GM23338 (cell line): ENCODE data around the gene LOXHD1. TPM values are rescaled to one million over a fixed set of nuclear protein-coding genes. Genes with fewer than 3 reads are reported as not detected.

Experiments
- ATAC-seq: fragments of 200-7000 bp; cut with Tn5 transposase; 3 replicates; pipeline ENCODE4 v1.9.1; 2020
- DNase-seq: peaks from one replicate; pipeline ENCODE4 v3.0.0-alpha.2; 2015; ENCODE audit warnings: low spot score
- H2AFZ ChIP-seq: fragments of 200-600 bp; sonication (generic); 2 replicates; pipeline ENCODE4 v1.8.0; 2016; ENCODE audit warnings: antibody characterized with exemption, mild to moderate bottlenecking, moderate library complexity
- H3F3A ChIP-seq: fragments of 200-600 bp; sonication (generic); replicated peaks from 2 replicates; pipeline ENCODE4 v1.8.0; 2017; ENCODE audit warnings: antibody characterized with exemption, mixed run types, low read depth
- H3K27ac ChIP-seq: fragments of 200-600 bp; sonication (generic); 2 replicates; pipeline ENCODE4 v1.6.1; 2016; ENCODE audit warnings: low read depth
- H3K27me3 ChIP-seq: fragments of 200-600 bp; sonication (generic); 2 replicates; pipeline ENCODE4 v1.8.0; 2016; ENCODE audit warnings: mild to moderate bottlenecking, mixed run types, moderate library complexity; ENCODE audit not compliant: insufficient read depth
- H3K36me3 ChIP-seq: fragments of 200-600 bp; sonication (generic); 2 replicates; pipeline ENCODE4 v1.8.0; 2016; ENCODE audit warnings: mild to moderate bottlenecking; ENCODE audit not compliant: insufficient read depth
- H3K4me1 ChIP-seq: fragments of 200-600 bp; sonication (generic); 2 replicates; pipeline ENCODE4 v1.8.0; 2016; ENCODE audit warnings: mild to moderate bottlenecking, moderate library complexity; ENCODE audit not compliant: insufficient read depth
- H3K4me2 ChIP-seq: fragments of 200-600 bp; sonication (generic); 2 replicates; pipeline ENCODE4 v1.7.1; 2017; ENCODE audit warnings: mixed run types
- H3K4me3 ChIP-seq: fragments of 200-600 bp; sonication (generic); 2 replicates; pipeline ENCODE4 v1.6.1; 2016; ENCODE audit warnings: mixed run types
- H3K79me2 ChIP-seq: fragments of 200-600 bp; sonication (generic); replicated peaks from 2 replicates; pipeline ENCODE4 v1.8.0; 2017; ENCODE audit warnings: mild to moderate bottlenecking; ENCODE audit not compliant: insufficient read depth
- H3K9me2 ChIP-seq: fragments of 200-600 bp; sonication (generic); 2 replicates; pipeline ENCODE4 v1.8.0; 2017; ENCODE audit not compliant: insufficient read depth
- H4K20me1 ChIP-seq: fragments of 200-600 bp; sonication (generic); replicated peaks from 2 replicates; pipeline ENCODE4 v1.8.0; 2017; ENCODE audit warnings: mild to moderate bottlenecking; ENCODE audit not compliant: insufficient read depth
- H3K27ac Mint-ChIP-seq: 2 replicates; pipeline ENCODE4 v1.8.0; 2020; ENCODE audit warnings: inconsistent platforms, mild to moderate bottlenecking, moderate library complexity, mixed read lengths
- H3K27me3 Mint-ChIP-seq: 3 replicates; pipeline ENCODE4 v1.8.0; 2022; ENCODE audit warnings: low read depth, mild to moderate bottlenecking, moderate library complexity, mixed read lengths, inconsistent platforms; ENCODE audit not compliant: insufficient read depth, poor library complexity
- H3K36me3 Mint-ChIP-seq: 3 replicates; pipeline ENCODE4 v1.8.0; 2021; ENCODE audit warnings: low read depth, mild to moderate bottlenecking, inconsistent platforms, moderate library complexity, mixed read lengths
- H3K4me1 Mint-ChIP-seq: 3 replicates; pipeline ENCODE4 v1.8.0; 2020; ENCODE audit warnings: mild to moderate bottlenecking, inconsistent platforms, mixed read lengths
- H3K4me3 Mint-ChIP-seq: 3 replicates; pipeline ENCODE4 v1.8.0; 2021; ENCODE audit warnings: moderate library complexity, mild to moderate bottlenecking, inconsistent platforms, mixed read lengths
- H3K9me3 Mint-ChIP-seq: 3 replicates; pipeline ENCODE4 v1.8.0; 2020; ENCODE audit warnings: moderate library complexity, mild to moderate bottlenecking, inconsistent platforms, mixed read lengths
- CTCF ChIP-seq, 2 experiments: fragments of 200-600 bp in 1 of 2; sonication (generic) in 1 of 2; conservative IDR thresholded peaks; 2 replicates each; pipeline versions ENCODE4 v1.5.1 to v1.6.1; 2016 to 2017; ENCODE audit warnings: antibody characterized with exemption in 2 of 2, low read depth in 2 of 2, mild to moderate bottlenecking in 2 of 2, moderate library complexity in 1 of 2
- EZH2phosphoT487 ChIP-seq: fragments of 200-600 bp; sonication (generic); IDR thresholded peaks from one replicate; pipeline ENCODE4 v1.8.1; 2018; ENCODE audit warnings: antibody characterized with exemption; ENCODE audit not compliant: unreplicated experiment
- NANOG ChIP-seq: IDR thresholded peaks from 2 replicates; pipeline ENCODE4 v1.6.1; 2016; ENCODE audit warnings: antibody characterized with exemption, borderline replicate concordance
- REST ChIP-seq: IDR thresholded peaks from one replicate; pipeline ENCODE4 v1.6.1; 2018; ENCODE audit warnings: antibody characterized with exemption; ENCODE audit not compliant: unreplicated experiment
- STAT1 ChIP-seq: IDR thresholded peaks from one replicate; pipeline ENCODE4 v1.6.1; 2016; ENCODE audit warnings: antibody characterized with exemption; ENCODE audit not compliant: unreplicated experiment
- ZNF114 ChIP-seq: fragments of 250-450 bp; sonication (Bioruptor Pico); IDR thresholded peaks from 2 replicates; pipeline ENCODE4 v1.5.0; 2020; ENCODE audit warnings: mild to moderate bottlenecking, moderate library complexity
- ZNF331 ChIP-seq: fragments of 250-450 bp; sonication (Bioruptor Pico); IDR thresholded peaks from 2 replicates; pipeline ENCODE4 v1.5.0; 2020; ENCODE audit warnings: low read depth, mild to moderate bottlenecking, moderate library complexity
- polyA plus RNA-seq: library from polyadenylated mRNA; unstranded; fragments of >200 nt; fragmentation: Nextera tagmentation; extraction: Ambion mirVana; gene quantifications from 2 replicates; pipeline ENCODE4 v1.2.1, GENCODE V29; 2016
- total RNA-seq: library from RNA; depleted of rRNA; stranded (reverse); fragments of >200 nt; shearing (Covaris generic); gene quantifications from 2 replicates; pipeline ENCODE4 v1.2.3, GENCODE V29; 2014
- TF ChIP-seq, protein P1 (sequence below): IDR thresholded peaks from 2 replicates; pipeline ENCODE4 v1.6.1; 2016; ENCODE audit warnings: antibody characterized with exemption

Gene LOXHD1
- total and polyA plus RNA-seq, 2 experiments from 2014 or later: 0.17 TPM; not detected in 1

DNA sequence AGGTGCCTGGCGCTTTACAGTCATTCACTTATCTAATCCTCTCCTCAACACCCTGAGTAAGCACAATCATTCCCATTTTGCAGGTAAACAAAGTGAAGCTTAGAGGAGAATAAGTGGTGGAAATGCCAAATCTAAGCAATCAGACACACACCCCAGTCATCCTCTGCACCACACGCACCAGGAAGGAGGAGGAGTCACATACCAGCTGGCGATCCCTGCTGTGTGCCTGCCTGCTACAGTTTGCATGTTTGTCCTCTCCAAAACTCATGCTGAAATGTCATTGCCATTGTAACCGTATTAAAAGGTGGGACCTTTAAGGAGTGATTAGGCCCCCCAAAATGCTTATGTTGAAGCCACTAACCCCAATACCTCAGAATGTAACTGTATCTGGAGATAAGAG is 93.7 kb downstream of the LOXHD1 start:
- H3K9me3 Mint-ChIP-seq: no peaks in the 10 kb centered on the region
- Histone ChIP-seq H3K79me2 (no peaks in the 10 kb centered on the region), H3K9me2 (no peaks in the 10 kb centered on the region), H4K20me1 (no peaks in the 10 kb centered on the region), H3K27ac (no peak overlapping the region), H3K4me2 (no peak overlapping the region), H2AFZ (peak overlapping the region; percentile 12; the same call in 1 of the 2 replicates), H3K4me1 (peaks cover 14% of the 10 kb centered on the region), H3K36me3 (no peaks in the 10 kb centered on the region), H3F3A (no peaks in the 10 kb centered on the region), H3K4me3 (no peak overlapping the region), H3K27me3 (no peaks in the 10 kb centered on the region)
- H3K4me3 Mint-ChIP-seq: no peak overlapping the region
- TF ChIP-seq ZNF114 (CRISPR knock-in tag): no peak
- no peak for TF ChIP-seq STAT1
- no peak overlapping the region for H3K27ac Mint-ChIP-seq
- peaks cover 20% of the 10 kb centered on the region for H3K4me1 Mint-ChIP-seq
- peaks cover 5% of the 10 kb centered on the region for H3K27me3 Mint-ChIP-seq
- peak; percentile 54 for DNase-seq
- no peaks in the 10 kb centered on the region; the same call in 2 of the 3 replicates for H3K36me3 Mint-ChIP-seq
- peak; percentile 91 for ATAC-seq

GRCh38 chr18:46562674-46563192 is 94.3 kb downstream of the LOXHD1 start:
- no peaks in the 10 kb centered on the region for H3K9me2 ChIP-seq
- H2AFZ ChIP-seq: peak overlapping the region; percentile 12; the same call in 1 of the 2 replicates
- no peaks in the 10 kb centered on the region for H4K20me1 ChIP-seq
- peak; percentile 72 for ATAC-seq
- H3K9me3 Mint-ChIP-seq: no peaks in the 10 kb centered on the region
- H3K27me3 ChIP-seq: no peaks in the 10 kb centered on the region
- H3K4me3 Mint-ChIP-seq: no peak overlapping the region
- peaks cover 20% of the 10 kb centered on the region for H3K4me1 Mint-ChIP-seq
- no peak for TF ChIP-seq EZH2phosphoT487
- TF ChIP-seq CTCF (conservative IDR thresholded peaks at IDR 0.05; ENCODE audit: low read depth in 2 of 2): no peak
- TF ChIP-seq ZNF331 (CRISPR knock-in tag): no peak
- TF ChIP-seq ZNF114 (CRISPR knock-in tag): no peak
- no peaks in the 10 kb centered on the region for H3F3A ChIP-seq
- H3K27ac Mint-ChIP-seq: no peak overlapping the region
- H3K27me3 Mint-ChIP-seq: peaks cover 5% of the 10 kb centered on the region
- H3K4me1 ChIP-seq: peaks cover 14% of the 10 kb centered on the region
- no peak overlapping the region for H3K27ac ChIP-seq
- H3K4me2 ChIP-seq: no peak overlapping the region
- H3K4me3 ChIP-seq: no peak overlapping the region
- no peaks in the 10 kb centered on the region for H3K36me3 ChIP-seq
- no peak for DNase-seq
- no peaks in the 10 kb centered on the region; the same call in 2 of the 3 replicates for H3K36me3 Mint-ChIP-seq
- no peaks in the 10 kb centered on the region for H3K79me2 ChIP-seq

- Mint-ChIP-seq H3K9me3 (no peaks in the 10 kb centered on the region), H3K4me3 (no peak overlapping the region), H3K36me3 (no peaks in the 10 kb centered on the region; the same call in 2 of the 3 replicates), H3K27me3 (peaks cover 5% of the 10 kb centered on the region), H3K27ac (no peak overlapping the region), H3K4me1 (peaks cover 20% of the 10 kb centered on the region)
- no peak overlapping the region for H3K4me3 ChIP-seq
- no peaks in the 10 kb centered on the region for H4K20me1 ChIP-seq
- no peak overlapping the region for H3K4me2 ChIP-seq
- H3K27ac ChIP-seq: no peak overlapping the region
- no peak for ATAC-seq
- peaks cover 14% of the 10 kb centered on the region for H3K4me1 ChIP-seq
- no peak for DNase-seq
- no peaks in the 10 kb centered on the region for H3K27me3 ChIP-seq
- H3K9me2 ChIP-seq: no peaks in the 10 kb centered on the region
- no peak overlapping the region for H2AFZ ChIP-seq
- no peaks in the 10 kb centered on the region for H3K36me3 ChIP-seq
- no peaks in the 10 kb centered on the region for H3F3A ChIP-seq
- H3K79me2 ChIP-seq: no peaks in the 10 kb centered on the region
- TF ChIP-seq NANOG (no peak), REST (no peak), CTCF (conservative IDR thresholded peaks at IDR 0.05; ENCODE audit: low read depth in 2 of 2) (no peak)
- TF ChIP-seq, protein P1, sequence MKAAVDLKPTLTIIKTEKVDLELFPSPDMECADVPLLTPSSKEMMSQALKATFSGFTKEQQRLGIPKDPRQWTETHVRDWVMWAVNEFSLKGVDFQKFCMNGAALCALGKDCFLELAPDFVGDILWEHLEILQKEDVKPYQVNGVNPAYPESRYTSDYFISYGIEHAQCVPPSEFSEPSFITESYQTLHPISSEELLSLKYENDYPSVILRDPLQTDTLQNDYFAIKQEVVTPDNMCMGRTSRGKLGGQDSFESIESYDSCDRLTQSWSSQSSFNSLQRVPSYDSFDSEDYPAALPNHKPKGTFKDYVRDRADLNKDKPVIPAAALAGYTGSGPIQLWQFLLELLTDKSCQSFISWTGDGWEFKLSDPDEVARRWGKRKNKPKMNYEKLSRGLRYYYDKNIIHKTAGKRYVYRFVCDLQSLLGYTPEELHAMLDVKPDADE: no peak
Measured at GRCh38 chr18:46560671-46561045, 96.4 kb downstream of the LOXHD1 start.
